Measurements from ENCODE around the gene LRMDA.

Gene LRMDA

DNA sequence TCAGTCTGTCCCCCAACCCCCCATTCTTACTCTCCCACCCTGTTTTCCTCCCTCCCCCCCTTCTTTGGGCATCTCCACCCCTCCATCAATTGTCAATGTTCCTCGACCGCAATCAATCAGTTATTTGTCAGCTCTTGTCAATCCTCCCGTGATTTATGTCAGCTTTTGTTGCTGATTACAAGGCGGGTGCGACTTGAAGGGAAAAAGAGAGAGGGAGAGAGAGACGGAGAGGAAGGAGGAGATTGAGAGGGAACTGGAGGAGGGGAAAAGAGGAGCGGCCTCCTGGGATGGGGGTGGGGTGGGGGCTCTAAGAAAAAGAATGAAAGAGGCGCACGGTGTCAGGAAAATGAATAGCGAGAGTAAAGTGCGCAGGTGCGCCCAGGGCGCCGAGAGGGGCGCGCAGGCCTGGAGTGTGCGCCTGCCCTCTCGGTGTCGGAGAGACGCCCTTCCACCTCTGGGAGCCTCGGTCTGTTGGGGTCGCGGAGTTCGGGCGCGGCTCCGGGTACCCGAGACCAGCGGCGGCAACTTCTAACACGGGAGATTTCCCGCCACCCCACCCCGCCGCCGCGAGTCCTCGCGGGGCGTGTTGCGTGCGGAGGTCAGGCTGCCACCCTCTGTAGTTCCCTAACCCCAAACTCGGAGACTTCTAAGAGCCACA lies 28.8 kb upstream of the LRMDA start (continued):
- TF ChIP-seq, protein P1, sequence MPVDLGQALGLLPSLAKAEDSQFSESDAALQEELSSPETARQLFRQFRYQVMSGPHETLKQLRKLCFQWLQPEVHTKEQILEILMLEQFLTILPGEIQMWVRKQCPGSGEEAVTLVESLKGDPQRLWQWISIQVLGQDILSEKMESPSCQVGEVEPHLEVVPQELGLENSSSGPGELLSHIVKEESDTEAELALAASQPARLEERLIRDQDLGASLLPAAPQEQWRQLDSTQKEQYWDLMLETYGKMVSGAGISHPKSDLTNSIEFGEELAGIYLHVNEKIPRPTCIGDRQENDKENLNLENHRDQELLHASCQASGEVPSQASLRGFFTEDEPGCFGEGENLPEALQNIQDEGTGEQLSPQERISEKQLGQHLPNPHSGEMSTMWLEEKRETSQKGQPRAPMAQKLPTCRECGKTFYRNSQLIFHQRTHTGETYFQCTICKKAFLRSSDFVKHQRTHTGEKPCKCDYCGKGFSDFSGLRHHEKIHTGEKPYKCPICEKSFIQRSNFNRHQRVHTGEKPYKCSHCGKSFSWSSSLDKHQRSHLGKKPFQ (tag by site-specific recombination; IDR thresholded peaks at IDR 0.05) = peak; percentile 67
- no peak for TF ChIP-seq ZNF223 (tag by site-specific recombination; IDR thresholded peaks at IDR 0.05)
- TF ChIP-seq ZNF184 (tag by site-specific recombination; IDR thresholded peaks at IDR 0.05) = no peak
- no peak for TF ChIP-seq MZF1 (tag by site-specific recombination; IDR thresholded peaks at IDR 0.05; ENCODE audit: borderline replicate concordance)
- TF ChIP-seq ZNF394 (tag by site-specific recombination; IDR thresholded peaks at IDR 0.05; ENCODE audit: borderline replicate concordance) = 0 out of 2 replicates have a peak, but pooled peaks have one; percentile 24
- no peak for TF ChIP-seq ZNF19 (tag by site-specific recombination; IDR thresholded peaks at IDR 0.05; ENCODE audit: low read depth)
- TF ChIP-seq ZNF157 (tag by site-specific recombination; IDR thresholded peaks at IDR 0.05) = no peak
- TF ChIP-seq ZNF768 (tag by site-specific recombination; IDR thresholded peaks at IDR 0.05) = no peak
- TF ChIP-seq ZBTB17 (tag by site-specific recombination; IDR thresholded peaks at IDR 0.05) = no peak
- no peak for TF ChIP-seq ZFP41 (tag by site-specific recombination; IDR thresholded peaks at IDR 0.05; ENCODE audit: borderline replicate concordance)
- TF ChIP-seq ZEB2 (tag by site-specific recombination; IDR thresholded peaks at IDR 0.05) = peak; percentile 97
- TF ChIP-seq ZIC2 (tag by site-specific recombination; IDR thresholded peaks at IDR 0.05) = no peak
- no peak for TF ChIP-seq ZNF426 (tag by site-specific recombination; IDR thresholded peaks at IDR 0.05)
- no peak for TF ChIP-seq ZNF791 (tag by site-specific recombination; IDR thresholded peaks at IDR 0.05)
- TF ChIP-seq, protein P2, sequence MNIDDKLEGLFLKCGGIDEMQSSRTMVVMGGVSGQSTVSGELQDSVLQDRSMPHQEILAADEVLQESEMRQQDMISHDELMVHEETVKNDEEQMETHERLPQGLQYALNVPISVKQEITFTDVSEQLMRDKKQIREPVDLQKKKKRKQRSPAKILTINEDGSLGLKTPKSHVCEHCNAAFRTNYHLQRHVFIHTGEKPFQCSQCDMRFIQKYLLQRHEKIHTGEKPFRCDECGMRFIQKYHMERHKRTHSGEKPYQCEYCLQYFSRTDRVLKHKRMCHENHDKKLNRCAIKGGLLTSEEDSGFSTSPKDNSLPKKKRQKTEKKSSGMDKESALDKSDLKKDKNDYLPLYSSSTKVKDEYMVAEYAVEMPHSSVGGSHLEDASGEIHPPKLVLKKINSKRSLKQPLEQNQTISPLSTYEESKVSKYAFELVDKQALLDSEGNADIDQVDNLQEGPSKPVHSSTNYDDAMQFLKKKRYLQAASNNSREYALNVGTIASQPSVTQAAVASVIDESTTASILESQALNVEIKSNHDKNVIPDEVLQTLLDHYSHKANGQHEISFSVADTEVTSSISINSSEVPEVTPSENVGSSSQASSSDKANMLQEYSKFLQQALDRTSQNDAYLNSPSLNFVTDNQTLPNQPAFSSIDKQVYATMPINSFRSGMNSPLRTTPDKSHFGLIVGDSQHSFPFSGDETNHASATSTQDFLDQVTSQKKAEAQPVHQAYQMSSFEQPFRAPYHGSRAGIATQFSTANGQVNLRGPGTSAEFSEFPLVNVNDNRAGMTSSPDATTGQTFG (tag by site-specific recombination; IDR thresholded peaks at IDR 0.05; ENCODE audit: borderline replicate concordance) = no peak
- no peak; the same call in 1 of the 2 replicates for TF ChIP-seq ZNF660 (tag by site-specific recombination; IDR thresholded peaks at IDR 0.05)
- TF ChIP-seq KLF8 (tag by site-specific recombination; IDR thresholded peaks at IDR 0.05) = peak; percentile 91
- no peak for TF ChIP-seq ZNF404 (tag by site-specific recombination; IDR thresholded peaks at IDR 0.05)
- no peak; the same call in 1 of the 2 replicates for TF ChIP-seq ZBTB48 (tag by site-specific recombination; IDR thresholded peaks at IDR 0.05)
- 0 out of 2 replicates have a peak, but pooled peaks have one; percentile 15 for TF ChIP-seq ZNF76 (tag by site-specific recombination; IDR thresholded peaks at IDR 0.05; ENCODE audit: borderline replicate concordance, low read depth)
- peak; percentile 18; the same call in 1 of the 2 replicates for TF ChIP-seq ZNF701 (tag by site-specific recombination; IDR thresholded peaks at IDR 0.05)
- TF ChIP-seq TRIM28 (IDR thresholded peaks at IDR 0.05; ENCODE audit: borderline replicate concordance, low read length) = no peak
- no peak for TF ChIP-seq ZNF292 (tag by site-specific recombination; IDR thresholded peaks at IDR 0.05; ENCODE audit: borderline replicate concordance, low read depth)
- no peak for TF ChIP-seq ZNF521 (tag by site-specific recombination; IDR thresholded peaks at IDR 0.05)
- TF ChIP-seq WT1 (tag by site-specific recombination; IDR thresholded peaks at IDR 0.05) = peak; percentile 89
- TF ChIP-seq, protein P3, sequence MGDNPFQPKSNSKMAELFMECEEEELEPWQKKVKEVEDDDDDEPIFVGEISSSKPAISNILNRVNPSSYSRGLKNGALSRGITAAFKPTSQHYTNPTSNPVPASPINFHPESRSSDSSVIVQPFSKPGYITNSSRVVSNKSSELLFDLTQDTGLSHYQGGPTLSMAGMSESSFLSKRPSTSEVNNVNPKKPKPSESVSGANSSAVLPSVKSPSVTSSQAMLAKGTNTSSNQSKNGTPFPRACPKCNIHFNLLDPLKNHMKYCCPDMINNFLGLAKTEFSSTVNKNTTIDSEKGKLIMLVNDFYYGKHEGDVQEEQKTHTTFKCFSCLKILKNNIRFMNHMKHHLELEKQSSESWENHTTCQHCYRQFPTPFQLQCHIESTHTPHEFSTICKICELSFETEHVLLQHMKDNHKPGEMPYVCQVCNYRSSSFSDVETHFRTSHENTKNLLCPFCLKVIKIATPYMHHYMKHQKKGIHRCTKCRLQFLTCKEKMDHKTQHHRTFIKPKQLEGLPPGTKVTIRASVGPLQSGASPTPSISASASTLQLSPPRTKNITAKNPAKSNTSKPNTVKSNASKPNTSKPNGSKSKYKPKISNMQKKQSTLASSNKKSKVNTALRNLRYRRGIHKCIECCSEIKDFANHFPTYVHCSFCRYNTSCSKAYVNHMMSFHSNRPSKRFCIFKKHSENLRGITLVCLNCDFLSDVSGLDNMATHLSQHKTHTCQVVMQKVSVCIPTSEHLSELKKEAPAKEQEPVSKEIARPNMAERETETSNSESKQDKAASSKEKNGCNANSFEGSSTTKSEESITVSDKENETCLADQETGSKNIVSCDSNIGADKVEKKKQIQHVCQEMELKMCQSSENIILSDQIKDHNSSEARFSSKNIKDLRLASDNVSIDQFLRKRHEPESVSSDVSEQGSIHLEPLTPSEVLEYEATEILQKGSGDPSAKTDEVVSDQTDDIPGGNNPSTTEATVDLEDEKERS (tag by site-specific recombination; IDR thresholded peaks at IDR 0.05) = no peak
- TF ChIP-seq ZNF48 (tag by site-specific recombination; IDR thresholded peaks at IDR 0.05) = no peak
- no peak for TF ChIP-seq ZNF23 (tag by site-specific recombination; IDR thresholded peaks at IDR 0.05; ENCODE audit: borderline replicate concordance)
- TF ChIP-seq ZNF175 (tag by site-specific recombination; IDR thresholded peaks at IDR 0.05) = no peak
- TF ChIP-seq PRDM1 (tag by site-specific recombination; IDR thresholded peaks at IDR 0.05) = peak; percentile 92
- TF ChIP-seq, protein P4, sequence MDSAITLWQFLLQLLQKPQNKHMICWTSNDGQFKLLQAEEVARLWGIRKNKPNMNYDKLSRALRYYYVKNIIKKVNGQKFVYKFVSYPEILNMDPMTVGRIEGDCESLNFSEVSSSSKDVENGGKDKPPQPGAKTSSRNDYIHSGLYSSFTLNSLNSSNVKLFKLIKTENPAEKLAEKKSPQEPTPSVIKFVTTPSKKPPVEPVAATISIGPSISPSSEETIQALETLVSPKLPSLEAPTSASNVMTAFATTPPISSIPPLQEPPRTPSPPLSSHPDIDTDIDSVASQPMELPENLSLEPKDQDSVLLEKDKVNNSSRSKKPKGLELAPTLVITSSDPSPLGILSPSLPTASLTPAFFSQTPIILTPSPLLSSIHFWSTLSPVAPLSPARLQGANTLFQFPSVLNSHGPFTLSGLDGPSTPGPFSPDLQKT (IDR thresholded peaks at IDR 0.05; ENCODE audit: borderline replicate concordance, low read depth, low read length) = no peak
- no peak for TF ChIP-seq ZNF626 (tag by site-specific recombination; IDR thresholded peaks at IDR 0.05)
- no peak for TF ChIP-seq SALL2 (tag by site-specific recombination; IDR thresholded peaks at IDR 0.05; ENCODE audit: borderline replicate concordance)
- no peak for TF ChIP-seq ZNF155 (tag by site-specific recombination; IDR thresholded peaks at IDR 0.05)
